ENCODE data around the gene PEX11G.

- TF ChIP-seq CTCF (conservative IDR thresholded peaks at IDR 0.05; ENCODE audit: low read length), result no peak
- TF ChIP-seq EZH2phosphoT487 (IDR thresholded peaks at IDR 0.05; ENCODE audit: borderline replicate concordance), result no peak
Observed at GRCh38 chr19:7478173-7478842, 10.5 kb downstream of the PEX11G start.
